ENCODE measurements around the gene HAPLN3.

DNA sequence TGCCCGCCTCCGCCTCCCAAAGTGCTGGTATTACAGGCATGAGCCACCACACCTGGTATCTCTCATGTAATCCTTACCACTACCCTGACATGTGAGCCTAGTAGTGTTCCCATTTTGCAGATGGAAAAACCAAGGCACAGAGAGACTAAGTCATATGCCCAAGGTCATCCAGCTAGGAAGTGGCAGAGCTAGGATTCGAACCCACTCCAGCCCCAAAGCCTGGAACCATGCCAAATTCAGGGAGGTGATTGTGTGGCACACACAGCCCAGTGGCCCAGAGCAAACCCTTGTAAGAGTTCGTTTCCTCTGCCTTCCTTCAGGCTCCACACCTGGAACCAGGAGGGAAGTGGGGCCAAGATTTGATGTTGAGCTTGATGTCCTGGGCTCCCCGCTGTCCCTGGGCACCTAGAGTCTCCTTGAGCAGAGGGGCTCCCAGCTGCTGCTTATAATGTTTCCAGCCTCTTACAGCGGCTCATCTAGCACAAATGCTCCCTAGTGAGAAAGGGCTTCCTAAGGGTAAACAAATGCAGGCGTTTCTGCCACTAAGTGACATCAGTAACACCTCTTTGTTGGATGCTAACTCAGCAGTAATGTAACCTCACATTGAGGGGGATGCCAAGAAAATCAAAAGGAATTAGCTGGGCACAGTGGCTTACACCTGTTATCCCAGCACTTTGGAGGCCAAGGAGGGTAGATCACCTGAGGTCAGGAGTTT, 3.6 kb downstream of the HAPLN3 start:
- TF ChIP-seq, protein P1, sequence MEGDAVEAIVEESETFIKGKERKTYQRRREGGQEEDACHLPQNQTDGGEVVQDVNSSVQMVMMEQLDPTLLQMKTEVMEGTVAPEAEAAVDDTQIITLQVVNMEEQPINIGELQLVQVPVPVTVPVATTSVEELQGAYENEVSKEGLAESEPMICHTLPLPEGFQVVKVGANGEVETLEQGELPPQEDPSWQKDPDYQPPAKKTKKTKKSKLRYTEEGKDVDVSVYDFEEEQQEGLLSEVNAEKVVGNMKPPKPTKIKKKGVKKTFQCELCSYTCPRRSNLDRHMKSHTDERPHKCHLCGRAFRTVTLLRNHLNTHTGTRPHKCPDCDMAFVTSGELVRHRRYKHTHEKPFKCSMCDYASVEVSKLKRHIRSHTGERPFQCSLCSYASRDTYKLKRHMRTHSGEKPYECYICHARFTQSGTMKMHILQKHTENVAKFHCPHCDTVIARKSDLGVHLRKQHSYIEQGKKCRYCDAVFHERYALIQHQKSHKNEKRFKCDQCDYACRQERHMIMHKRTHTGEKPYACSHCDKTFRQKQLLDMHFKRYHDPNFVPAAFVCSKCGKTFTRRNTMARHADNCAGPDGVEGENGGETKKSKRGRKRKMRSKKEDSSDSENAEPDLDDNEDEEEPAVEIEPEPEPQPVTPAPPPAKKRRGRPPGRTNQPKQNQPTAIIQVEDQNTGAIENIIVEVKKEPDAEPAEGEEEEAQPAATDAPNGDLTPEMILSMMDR (IDR thresholded peaks at IDR 0.05 in 4 of 5, conservative IDR thresholded peaks at IDR 0.05 in 1 of 5) = no peak
- TF ChIP-seq POLR2A (IDR thresholded peaks at IDR 0.05) = no peak
